ENCODE measurements around the gene COPE. TPM values are rescaled to one million over a fixed set of nuclear protein-coding genes. Genes with fewer than 3 reads are reported as not detected.
"Not testable (repeated sequence)": the region's sequence is repeated elsewhere in the genome, so short reads cannot be mapped to it uniquely, and the experiment has no call there.

COPE gene
- total RNA-seq, 1 donor from 2014 or later, result 161 TPM

GRCh38 chr19:18940769-18941627 lies 21.8 kb upstream of the COPE start, which contains the start of gene HOMER3:
Gene HOMER3 (minus strand): TSS chr19:18941217. CDS start chr19:18938982, 2,235 bp downstream.
- peak in 1 of 2 donors; percentile 64 for DNase-seq (ENCODE audit: low read depth in 2 of 2)

GRCh38 chr19:18939922-18940768 lies 21.0 kb upstream of the COPE start:
- DNase-seq (ENCODE audit: low read depth in 2 of 2), result peak in 1 of 2 donors; percentile 42

DNA sequence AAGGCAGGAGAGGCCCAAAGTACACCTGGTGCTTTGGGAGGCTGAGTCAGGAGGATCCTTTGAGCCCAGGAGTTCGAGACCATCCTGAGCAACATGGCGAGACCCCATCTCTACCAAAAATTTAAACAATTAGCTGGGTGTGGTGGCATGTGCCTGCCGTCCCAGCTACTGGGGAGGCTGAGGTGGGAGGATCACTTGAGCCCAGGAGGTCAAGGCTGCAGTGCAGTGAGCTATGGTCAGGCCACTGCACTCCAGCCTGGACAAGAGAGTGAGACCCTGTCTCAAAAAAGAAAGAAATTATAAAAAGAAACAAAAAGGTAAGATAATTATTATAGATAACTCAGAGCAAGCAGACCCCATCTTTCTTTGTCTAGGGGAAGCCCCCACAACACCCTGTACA lies 20.0 kb upstream of the COPE start:
- no peak for DNase-seq (ENCODE audit: low read depth in 2 of 2)

DNA sequence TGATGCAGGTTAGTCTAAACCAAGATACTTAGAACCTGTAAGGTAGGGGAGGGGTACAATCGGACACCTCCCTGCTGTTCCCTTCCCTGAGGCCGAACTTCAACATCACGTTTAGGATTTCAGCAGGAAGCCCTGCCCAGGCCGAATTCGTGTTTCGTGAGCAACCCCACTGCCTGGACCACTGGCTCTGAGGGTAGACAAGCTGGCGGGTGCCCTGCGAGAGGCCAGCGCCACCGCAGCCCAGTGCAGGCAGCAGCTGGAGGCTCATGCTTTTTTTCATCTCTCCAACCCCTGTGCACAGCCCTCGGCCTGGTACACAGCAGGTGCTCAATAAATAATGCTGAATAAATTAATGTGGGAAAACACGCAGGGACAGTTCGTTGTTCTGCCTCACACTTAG lies 14.1 kb upstream of the COPE start:
- no peak for DNase-seq (ENCODE audit: low read depth in 2 of 2)

- DNase-seq (ENCODE audit: low read depth in 2 of 2), result peak in 1 of 2 donors; percentile 52
These were observed 13.1 kb upstream of the COPE start for GRCh38 chr19:18932216-18932841.

GRCh38 chr19:18931316-18932162 lies 12.4 kb upstream of the COPE start:
- DNase-seq (ENCODE audit: low read depth in 2 of 2), result no peak

GRCh38 chr19:18929311-18929710 lies 10.1 kb upstream of the COPE start:
- no peak for DNase-seq (ENCODE audit: low read depth in 2 of 2)

DNA sequence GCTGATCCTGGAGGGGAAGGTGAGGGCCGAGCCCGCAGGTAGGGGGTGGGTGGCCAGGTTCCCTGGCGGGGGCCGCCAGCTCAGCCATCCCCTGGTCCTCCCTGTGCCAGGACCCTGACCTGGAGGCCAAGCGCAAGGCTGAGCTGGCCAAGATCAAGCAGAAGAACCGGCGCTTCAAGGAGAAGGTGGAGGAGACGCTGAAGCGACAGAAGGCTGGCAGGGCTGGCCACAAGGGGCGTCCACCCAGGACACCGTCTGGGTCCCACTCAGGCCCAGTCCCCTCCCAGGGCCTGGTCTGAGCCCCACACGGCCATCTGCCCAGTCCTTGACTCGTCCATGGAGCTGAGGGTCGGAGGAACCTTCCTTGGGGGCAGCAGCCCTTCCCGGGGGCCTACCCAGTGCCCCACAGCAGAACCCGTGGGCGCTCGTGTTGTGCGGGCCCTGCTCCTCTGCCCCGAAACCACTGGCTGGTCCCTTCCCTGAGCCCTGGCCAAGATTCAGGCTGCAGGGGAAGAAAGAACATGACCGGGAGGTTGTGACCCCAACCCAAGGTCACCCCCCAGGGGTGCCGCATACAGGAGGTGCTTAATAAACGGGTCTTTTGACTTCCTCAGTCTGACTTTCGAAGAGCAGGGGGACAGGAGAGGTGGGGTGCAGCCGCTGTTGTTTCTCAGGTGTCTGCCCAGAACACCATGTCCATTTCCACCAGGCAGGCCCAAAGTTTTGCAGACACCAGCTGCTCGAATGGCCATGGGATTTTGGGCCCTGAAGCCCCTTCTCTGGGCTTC lies 9.0 kb upstream of the COPE start:
- DNase-seq (ENCODE audit: low read depth in 2 of 2), result no peak

- no peak for DNase-seq (ENCODE audit: low read depth in 2 of 2)
These were observed 5.6 kb upstream of the COPE start for GRCh38 chr19:18924684-18925213.

GRCh38 chr19:18922228-18922985 lies 3.2 kb upstream of the COPE start:
- no peak for DNase-seq (ENCODE audit: low read depth in 2 of 2)

DNA sequence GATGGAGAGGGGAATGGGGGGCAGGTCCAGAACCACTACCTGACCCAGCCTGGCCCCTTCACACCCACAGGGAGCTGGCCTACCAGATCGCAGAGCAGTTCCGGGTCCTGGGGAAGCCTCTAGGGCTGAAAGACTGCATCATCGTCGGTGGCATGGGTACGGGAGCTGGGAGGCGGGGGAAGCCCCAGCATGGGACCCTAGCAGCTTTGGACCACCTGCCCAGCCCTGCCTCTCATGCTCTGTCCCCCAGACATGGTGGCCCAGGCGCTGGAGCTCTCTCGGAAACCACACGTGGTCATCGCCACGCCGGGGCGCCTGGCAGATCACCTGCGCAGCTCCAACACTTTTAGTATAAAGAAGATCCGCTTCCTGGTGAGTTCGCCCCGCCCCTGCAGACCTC lies 2.4 kb upstream of the COPE start:
- no peak for DNase-seq (ENCODE audit: low read depth in 2 of 2)

DNA sequence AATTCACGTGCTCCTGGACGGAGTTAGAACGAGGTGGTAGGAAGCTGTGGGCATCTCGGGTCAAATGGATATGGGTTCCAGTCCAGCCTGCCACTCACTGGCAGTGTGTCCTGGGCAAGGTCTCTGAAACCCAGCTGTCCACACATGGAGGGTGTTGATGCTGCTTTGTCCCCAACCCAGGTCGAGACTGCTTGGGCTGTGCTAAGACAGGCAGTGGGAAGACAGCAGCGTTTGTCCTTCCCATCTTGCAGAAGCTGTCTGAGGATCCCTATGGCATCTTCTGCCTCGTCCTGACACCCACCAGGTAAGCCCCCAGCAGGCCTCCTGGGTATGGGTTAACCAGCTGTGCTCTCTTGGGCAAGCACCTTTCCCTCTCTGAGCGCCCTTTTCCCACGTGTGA lies 1.2 kb upstream of the COPE start:
- no peak for DNase-seq (ENCODE audit: low read depth in 2 of 2)

GRCh38 chr19:18919900-18920214 lies 670 bp upstream of the COPE start:
- no peak for DNase-seq (ENCODE audit: low read depth in 2 of 2)

DNA sequence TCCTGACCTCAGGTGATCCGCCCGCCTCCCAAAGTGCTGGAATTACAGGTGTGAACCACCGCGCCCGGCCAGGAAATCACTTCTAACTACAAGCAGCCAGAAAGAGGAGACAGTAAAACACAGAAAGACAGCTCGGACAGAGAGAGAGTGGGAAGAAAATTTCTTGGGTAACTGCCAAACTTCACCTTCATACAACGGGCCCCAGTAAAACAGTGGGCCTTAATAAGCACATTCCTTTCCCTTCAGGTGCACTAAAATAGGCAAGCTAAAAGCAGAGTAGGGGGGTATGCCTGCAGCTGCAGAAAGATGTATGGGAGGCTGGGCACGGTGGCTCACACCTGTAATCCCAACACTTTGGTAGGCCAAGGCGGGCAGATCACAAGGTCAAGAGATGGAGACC lies 1.6 kb downstream of the COPE start:
- DNase-seq (ENCODE audit: low read depth in 2 of 2), result not testable (repeated sequence)

DNA sequence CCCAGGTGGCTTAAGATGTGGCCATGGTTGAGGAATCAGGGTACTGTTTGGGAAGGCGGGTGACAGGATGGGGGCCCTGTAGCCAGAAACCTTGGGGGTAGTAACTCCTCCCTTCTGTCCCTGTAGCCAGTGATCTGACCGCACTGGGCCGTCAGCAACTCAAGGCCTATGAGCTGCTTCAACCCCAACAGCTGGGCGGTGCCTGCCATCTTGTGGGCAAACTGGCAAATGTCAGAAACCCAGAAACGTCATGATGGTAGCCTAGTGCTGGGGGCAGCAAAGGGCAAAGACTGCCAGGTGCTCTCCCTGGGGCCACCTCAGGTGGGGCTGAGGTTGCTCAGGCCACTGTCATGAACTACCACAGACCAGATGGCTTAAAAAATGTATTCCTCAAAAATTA lies 3.5 kb downstream of the COPE start:
- DNase-seq (ENCODE audit: low read depth in 2 of 2), result peak; percentile 31 to 56

GRCh38 chr19:18913466-18913865 lies 5.7 kb downstream of the COPE start:
- no peak for DNase-seq (ENCODE audit: low read depth in 2 of 2)

GRCh38 chr19:18912933-18913332 lies 6.3 kb downstream of the COPE start:
- DNase-seq (ENCODE audit: low read depth in 2 of 2), result no peak

DNA sequence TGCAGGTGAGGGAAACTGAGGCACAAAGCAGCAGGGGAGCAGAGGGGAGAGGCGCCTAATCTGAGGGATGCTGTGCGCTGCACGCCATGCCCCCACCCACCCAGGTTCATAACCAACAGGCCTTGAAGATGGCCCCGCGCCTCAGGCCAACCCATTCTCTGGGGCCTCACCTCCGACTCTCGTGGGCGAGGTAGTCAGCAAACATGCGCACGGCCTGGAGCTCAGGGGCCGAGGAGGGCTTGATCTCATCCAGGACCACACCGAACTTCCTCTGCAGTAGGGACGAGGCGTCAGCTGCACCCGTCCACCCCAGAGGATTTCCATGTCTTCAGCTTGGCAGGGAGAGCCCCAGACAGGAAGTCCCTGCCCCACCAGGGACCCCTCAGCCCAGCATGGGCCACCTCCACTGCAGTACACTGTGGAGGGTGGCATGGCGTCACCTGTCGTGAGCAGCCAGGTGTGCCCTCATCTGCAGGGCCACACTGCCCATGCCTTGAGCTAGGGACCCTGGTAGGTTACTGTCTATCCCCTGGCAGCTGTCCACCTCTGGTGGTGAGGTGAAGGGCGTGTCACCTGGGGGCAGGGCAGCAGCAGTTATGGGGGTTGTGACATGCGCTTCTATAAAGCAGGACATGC lies 8.3 kb downstream of the COPE start:
- DNase-seq (ENCODE audit: low read depth in 2 of 2), result no peak

GRCh38 chr19:18910010-18910409 lies 9.2 kb downstream of the COPE start:
- DNase-seq (ENCODE audit: low read depth in 2 of 2), result no peak
